ENCODE results near the gene MS4A5.

GRCh38 chr11:60485987-60486386 lies 56.6 kb downstream of the MS4A5 start:
- TF ChIP-seq TARDBP (IDR thresholded peaks at IDR 0.05) (no peak), SP1 (IDR thresholded peaks at IDR 0.05) (no peak), FOXK2 (IDR thresholded peaks at IDR 0.05) (no peak), PKNOX1 (IDR thresholded peaks at IDR 0.05) (no peak)
